Measurements from ENCODE around the gene SLC52A1. TPM values are rescaled to one million over a fixed set of nuclear protein-coding genes. Genes with fewer than 3 reads are reported as not detected.

SLC52A1 gene
- total RNA-seq, 1 donor: 0.09 TPM

DNA sequence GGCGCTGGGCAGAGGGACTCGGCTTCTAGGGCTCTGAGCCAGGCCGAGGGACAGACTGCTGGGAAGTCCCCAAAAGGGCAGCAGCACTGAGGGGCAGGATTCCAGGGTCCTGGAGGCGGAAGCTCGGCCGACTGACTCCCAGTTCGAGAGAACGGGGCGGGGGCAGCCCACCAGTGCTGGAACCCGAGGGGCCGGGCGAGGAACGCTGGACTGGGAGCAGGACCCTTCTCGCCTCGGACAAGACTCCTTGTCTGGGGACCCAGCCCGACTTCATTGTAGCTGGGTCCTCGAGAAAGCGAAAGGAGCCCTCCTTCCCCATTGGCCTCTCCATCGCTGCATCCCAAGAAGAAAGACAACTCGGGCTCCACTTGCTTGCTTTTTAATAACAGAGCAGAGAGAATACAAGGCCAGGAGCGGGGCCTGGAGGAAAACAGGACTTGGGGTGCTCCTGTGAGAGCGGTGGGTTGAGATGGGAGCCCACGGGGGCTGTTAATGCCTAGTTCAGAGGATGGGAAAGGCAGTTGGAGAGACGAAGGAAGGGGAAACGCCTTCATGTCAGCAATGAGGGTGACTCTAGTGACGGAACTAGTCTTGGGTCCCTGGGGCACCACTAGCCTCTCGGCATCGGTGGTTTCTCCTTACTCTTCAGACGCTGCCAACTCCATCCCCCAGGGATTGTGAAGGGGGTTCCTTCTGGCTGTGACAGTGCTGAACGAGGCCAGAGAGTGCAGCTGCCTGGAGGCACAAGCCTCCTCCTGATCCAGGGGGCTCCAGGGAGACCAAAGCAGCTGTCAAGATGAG lies 47.3 kb downstream of the SLC52A1 start:
- no peak for DNase-seq (ENCODE audit: low read depth)
- peak overlapping the region; percentile 86 for H3K4me3 ChIP-seq (ENCODE audit: low read depth, low read length)
- TF ChIP-seq CTCF (IDR thresholded peaks at IDR 0.05; ENCODE audit: insufficient read depth, low read length): no peak

- peak; percentile 55 for DNase-seq (ENCODE audit: low read depth)
- peak within 1 kb of the TSS; percentile 86 for H3K4me3 ChIP-seq (ENCODE audit: low read depth, low read length)
- peak; percentile 53 for TF ChIP-seq CTCF (IDR thresholded peaks at IDR 0.05; ENCODE audit: insufficient read depth, low read length)
These were observed 48.1 kb downstream of the SLC52A1 start, which contains the start of gene CAMTA2 for GRCh38 chr17:4986951-4987766. CAMTA2 (minus strand) TSS chr17:4987675; CDS start chr17:4986222, 1,453 bp downstream.

GRCh38 chr17:4986403-4986802 lies 48.8 kb downstream of the SLC52A1 start:
- no peak for DNase-seq (ENCODE audit: low read depth)
- H3K4me3 ChIP-seq (ENCODE audit: low read depth, low read length): peak overlapping the region; percentile 86
- TF ChIP-seq CTCF (IDR thresholded peaks at IDR 0.05; ENCODE audit: insufficient read depth, low read length): no peak

Other genes with a start within 250 kb of the SLC52A1 start
- 0.27 and 4.9 TPM in 2 replicates for gene VMO1, start 249.1 kb downstream of the SLC52A1 start, total RNA-seq (ENCODE audit: low replicate concordance)
- gene GLTPD2, start 246.5 kb downstream of the SLC52A1 start, total RNA-seq (ENCODE audit: low replicate concordance): not detected in 2 replicates
- gene PSMB6, start 239.3 kb downstream of the SLC52A1 start, total RNA-seq (ENCODE audit: low replicate concordance): 97.2 and 134 TPM in 2 replicates
- 14.4 and 18.4 TPM in 2 replicates for gene PLD2, start 228.3 kb downstream of the SLC52A1 start, total RNA-seq (ENCODE audit: low replicate concordance)
- gene MINK1, start 202.1 kb downstream of the SLC52A1 start, total RNA-seq (ENCODE audit: low replicate concordance): 38.4 and 48.5 TPM in 2 replicates
- 3.8 and 4.5 TPM in 2 replicates for gene C17orf107, start 135.9 kb downstream of the SLC52A1 start, total RNA-seq (ENCODE audit: low replicate concordance)
- 0.33 and 4.9 TPM in 2 replicates for gene CHRNE, start 132.3 kb downstream of the SLC52A1 start, total RNA-seq (ENCODE audit: low replicate concordance)
- gene GP1BA, start 103.1 kb downstream of the SLC52A1 start, total RNA-seq (ENCODE audit: low replicate concordance): not detected in 2 replicates
- 28.3 and 49.9 TPM in 2 replicates for gene SLC25A11, start 95.4 kb downstream of the SLC52A1 start, total RNA-seq (ENCODE audit: low replicate concordance)
- gene RNF167, start 95.2 kb downstream of the SLC52A1 start, total RNA-seq (ENCODE audit: low replicate concordance): 17.2 and 26.4 TPM in 2 replicates
- gene PFN1, start 86.9 kb downstream of the SLC52A1 start, total RNA-seq (ENCODE audit: low replicate concordance): 507 and 514 TPM in 2 replicates
- gene ENO3, start 84.3 kb downstream of the SLC52A1 start, total RNA-seq (ENCODE audit: low replicate concordance): 2.8 and 4.7 TPM in 2 replicates
- gene SPAG7, start 67.6 kb downstream of the SLC52A1 start, total RNA-seq (ENCODE audit: low replicate concordance): 29.2 and 59.5 TPM in 2 replicates
- gene CAMTA2, start 47.8 kb downstream of the SLC52A1 start, total RNA-seq (ENCODE audit: low replicate concordance): 12.1 and 21.1 TPM in 2 replicates
- 0.36 TPM in 1 of 2 replicates, not detected in the other for gene INCA1, start 37.9 kb downstream of the SLC52A1 start, total RNA-seq (ENCODE audit: low replicate concordance)
- 59.5 and 142 TPM in 2 replicates for gene KIF1C, start 37.5 kb downstream of the SLC52A1 start, total RNA-seq (ENCODE audit: low replicate concordance)
- 0.74 and 1.4 TPM in 2 replicates for gene ZFP3, start 43.0 kb upstream of the SLC52A1 start, total RNA-seq (ENCODE audit: low replicate concordance)
- 4.5 and 6.4 TPM in 2 replicates for gene ZNF232, start 76.5 kb upstream of the SLC52A1 start, total RNA-seq (ENCODE audit: low replicate concordance)
- not detected in 2 replicates for gene USP6, start 80.6 kb upstream of the SLC52A1 start, total RNA-seq (ENCODE audit: low replicate concordance)
- gene ZNF594, start 156.4 kb upstream of the SLC52A1 start, total RNA-seq (ENCODE audit: low replicate concordance): 4.7 and 7.6 TPM in 2 replicates
- not detected in 2 replicates for gene SCIMP, start 199.4 kb upstream of the SLC52A1 start, total RNA-seq (ENCODE audit: low replicate concordance)
- 43.5 and 81.4 TPM in 2 replicates for gene RABEP1, start 246.9 kb upstream of the SLC52A1 start, total RNA-seq (ENCODE audit: low replicate concordance)

All from fibroblast of the aortic adventitia (primary cell).